ENCODE measurements around the gene SART1.

SART1 gene

GRCh38 chr11:66015936-66016792 lies 54.6 kb downstream of the SART1 start:
- TF ChIP-seq MAX (IDR thresholded peaks at IDR 0.05) (peak; percentile 57; the same call in 1 of the 2 replicates), REST (IDR thresholded peaks at IDR 0.05; ENCODE audit: low read depth) (no peak), NFIC (IDR thresholded peaks at IDR 0.05) (peak; percentile 61), ZBTB7A (IDR thresholded peaks at IDR 0.05; ENCODE audit: low read depth) (no peak), EGR1 (IDR thresholded peaks at IDR 0.05) (no peak), TCF12 (IDR thresholded peaks at IDR 0.05; ENCODE audit: low read depth) (no peak)

- TF ChIP-seq USF1 (IDR thresholded peaks at IDR 0.05) (no peak), RAD21 (IDR thresholded peaks at IDR 0.05; ENCODE audit: low read depth) (no peak), FOXM1 (IDR thresholded peaks at IDR 0.05; ENCODE audit: borderline replicate concordance, low read depth) (no peak), MAX (IDR thresholded peaks at IDR 0.05) (no peak), EGR1 (IDR thresholded peaks at IDR 0.05) (no peak)
Measured at GRCh38 chr11:66016793-66017177, 55.3 kb downstream of the SART1 start.

- TF ChIP-seq TEAD4 (IDR thresholded peaks at IDR 0.05) (no peak), TAF1 (IDR thresholded peaks at IDR 0.05; ENCODE audit: low read depth) (no peak), RAD21 (IDR thresholded peaks at IDR 0.05; ENCODE audit: low read depth) (no peak), MAX (IDR thresholded peaks at IDR 0.05) (no peak), ZBTB7A (IDR thresholded peaks at IDR 0.05; ENCODE audit: low read depth) (no peak), NFIC (IDR thresholded peaks at IDR 0.05) (no peak), EGR1 (IDR thresholded peaks at IDR 0.05) (no peak), USF1 (IDR thresholded peaks at IDR 0.05) (no peak), CEBPB (IDR thresholded peaks at IDR 0.05) (no peak), FOXM1 (IDR thresholded peaks at IDR 0.05; ENCODE audit: borderline replicate concordance, low read depth) (no peak), EP300 (IDR thresholded peaks at IDR 0.05; ENCODE audit: borderline replicate concordance) (no peak), TCF12 (IDR thresholded peaks at IDR 0.05; ENCODE audit: low read depth) (no peak), YY1 (IDR thresholded peaks at IDR 0.05; ENCODE audit: low read depth) (no peak), CREB1 (IDR thresholded peaks at IDR 0.05; ENCODE audit: low read depth) (no peak), REST (IDR thresholded peaks at IDR 0.05; ENCODE audit: low read depth) (no peak)
Measured at GRCh38 chr11:66017321-66017720, 55.8 kb downstream of the SART1 start.

- TF ChIP-seq RAD21 (IDR thresholded peaks at IDR 0.05; ENCODE audit: low read depth): no peak
- TF ChIP-seq MAX (IDR thresholded peaks at IDR 0.05): no peak
- no peak for TF ChIP-seq TAF1 (IDR thresholded peaks at IDR 0.05; ENCODE audit: low read depth)
- no peak for TF ChIP-seq NFIC (IDR thresholded peaks at IDR 0.05)
- TF ChIP-seq TEAD4 (IDR thresholded peaks at IDR 0.05): no peak
- TF ChIP-seq USF1 (IDR thresholded peaks at IDR 0.05): no peak
- no peak for TF ChIP-seq CREB1 (IDR thresholded peaks at IDR 0.05; ENCODE audit: low read depth)
- no peak for TF ChIP-seq YY1 (IDR thresholded peaks at IDR 0.05; ENCODE audit: low read depth)
- no peak for TF ChIP-seq EP300 (IDR thresholded peaks at IDR 0.05; ENCODE audit: borderline replicate concordance)
Measured at GRCh38 chr11:66020212-66020611, 58.7 kb downstream of the SART1 start.

- TF ChIP-seq TCF12 (IDR thresholded peaks at IDR 0.05; ENCODE audit: low read depth) (no peak), USF1 (IDR thresholded peaks at IDR 0.05) (no peak), MAX (IDR thresholded peaks at IDR 0.05) (no peak), TEAD4 (IDR thresholded peaks at IDR 0.05) (no peak), TAF1 (IDR thresholded peaks at IDR 0.05; ENCODE audit: low read depth) (no peak), YY1 (IDR thresholded peaks at IDR 0.05; ENCODE audit: low read depth) (no peak), ZBTB7A (IDR thresholded peaks at IDR 0.05; ENCODE audit: low read depth) (no peak), EGR1 (IDR thresholded peaks at IDR 0.05) (no peak), CEBPB (IDR thresholded peaks at IDR 0.05) (no peak), CREB1 (IDR thresholded peaks at IDR 0.05; ENCODE audit: low read depth) (no peak), RAD21 (IDR thresholded peaks at IDR 0.05; ENCODE audit: low read depth) (no peak), REST (IDR thresholded peaks at IDR 0.05; ENCODE audit: low read depth) (no peak), EP300 (IDR thresholded peaks at IDR 0.05; ENCODE audit: borderline replicate concordance) (no peak; the same call in 1 of the 2 replicates), NFIC (IDR thresholded peaks at IDR 0.05) (no peak), FOXM1 (IDR thresholded peaks at IDR 0.05; ENCODE audit: borderline replicate concordance, low read depth) (no peak)
Measured at GRCh38 chr11:66020618-66021357, 59.3 kb downstream of the SART1 start.
